Fibroblast of lung (primary cell): Measurements from ENCODE around the gene HECTD2. TPM values are rescaled to one million over a fixed set of nuclear protein-coding genes. Genes with fewer than 3 reads are reported as not detected.

Experiments
- DNase-seq, 2 donors: peaks; one replicate each; pipeline versions ENCODE4 v3.0.0 to v3.0.0-alpha.2; 2010; ENCODE audit warnings: low read depth in 2 of 2
- H2AFZ ChIP-seq: 2 replicates; pipeline ENCODE4 v1.5.1; 2012; ENCODE audit warnings: low read length, control low read depth, inconsistent platforms
- H3K27ac ChIP-seq: 2 replicates; pipeline ENCODE4 v1.5.1; 2011; ENCODE audit warnings: low read length, control low read depth; ENCODE audit not compliant: insufficient read depth
- H3K27me3 ChIP-seq: 2 replicates; pipeline ENCODE4 v1.5.1; 2011; ENCODE audit warnings: mild to moderate bottlenecking, low read length; ENCODE audit not compliant: control insufficient read depth, insufficient read depth
- H3K36me3 ChIP-seq: 2 replicates; pipeline ENCODE4 v1.5.1; 2011; ENCODE audit warnings: low read length; ENCODE audit not compliant: control insufficient read depth, insufficient read depth
- H3K4me1 ChIP-seq: 2 replicates; pipeline ENCODE4 v1.5.1; 2011; ENCODE audit warnings: low read length; ENCODE audit not compliant: control insufficient read depth, insufficient read depth; ENCODE audit errors: extremely low read depth
- H3K4me2 ChIP-seq: 2 replicates; pipeline ENCODE4 v1.5.1; 2011; ENCODE audit warnings: low read length, control low read depth; ENCODE audit not compliant: insufficient read depth; ENCODE audit errors: extremely low read depth
- H3K4me3 ChIP-seq, 4 experiments: fragments of 200-600 bp in 1 of 4; sonication (generic) in 1 of 4; replicated peaks in 1 of 4; 2 replicates each; pipeline ENCODE4 v1.5.1; 2011 to 2016; ENCODE audit warnings: low read length in 4 of 4, low read depth in 3 of 4, mild to moderate bottlenecking in 3 of 4, control low read depth in 2 of 4, inconsistent platforms in 1 of 4, mixed read lengths in 1 of 4; ENCODE audit not compliant: insufficient read depth in 1 of 4; ENCODE audit errors: control extremely low read depth in 1 of 4
- H3K79me2 ChIP-seq: 2 replicates; pipeline ENCODE4 v1.5.1; 2012; ENCODE audit warnings: mild to moderate bottlenecking, low read length, inconsistent platforms; ENCODE audit not compliant: control insufficient read depth, insufficient read depth
- H3K9ac ChIP-seq: 2 replicates; pipeline ENCODE4 v1.5.1; 2011; ENCODE audit warnings: mild to moderate bottlenecking, low read length, control low read depth; ENCODE audit not compliant: insufficient read depth
- H3K9me3 ChIP-seq: 2 replicates; pipeline ENCODE4 v1.5.1; 2012; ENCODE audit warnings: low read depth, low read length; ENCODE audit not compliant: control insufficient read depth, insufficient read depth
- H4K20me1 ChIP-seq: 2 replicates; pipeline ENCODE4 v1.5.1; 2011; ENCODE audit warnings: low read length; ENCODE audit not compliant: control insufficient read depth, insufficient read depth; ENCODE audit errors: extremely low read depth
- CTCF ChIP-seq, 2 donors: IDR thresholded peaks in 1 of 2; conservative IDR thresholded peaks in 1 of 2; 1 replicate in 1 of 2; 2 replicates in 1 of 2; pipeline ENCODE4 v1.5.1; 2011 to 2012; ENCODE audit warnings: low read length in 2 of 2, control low read depth in 1 of 2, inconsistent platforms in 1 of 2, low read depth in 1 of 2, mild to moderate bottlenecking in 1 of 2
- EZH2 ChIP-seq: IDR thresholded peaks from 2 replicates; pipeline ENCODE4 v1.5.1; 2012; ENCODE audit warnings: low read length, control low read depth, mild to moderate bottlenecking; ENCODE audit errors: missing control alignments
- polyA plus RNA-seq, 2 donors: library from polyadenylated mRNA; depleted of rRNA in 1 of 2; stranded (reverse) in 1 of 2; unstranded in 1 of 2; fragments of >200 nt; gene quantifications; 2 replicates each; pipeline ENCODE4 v1.2.1, GENCODE V29; 2011 to 2012; ENCODE audit warnings: missing spikeins in 1 of 2
- total RNA-seq: library from RNA; depleted of rRNA; stranded (reverse); fragments of >200 nt; gene quantifications from 2 replicates; pipeline ENCODE4 v1.2.1, GENCODE V29; 2014

HECTD2 gene
- total and polyA plus RNA-seq, 2 donors (not counting 1 experiment from before 2014, with no cell fraction given): 7.6 to 8.3 TPM

DNA sequence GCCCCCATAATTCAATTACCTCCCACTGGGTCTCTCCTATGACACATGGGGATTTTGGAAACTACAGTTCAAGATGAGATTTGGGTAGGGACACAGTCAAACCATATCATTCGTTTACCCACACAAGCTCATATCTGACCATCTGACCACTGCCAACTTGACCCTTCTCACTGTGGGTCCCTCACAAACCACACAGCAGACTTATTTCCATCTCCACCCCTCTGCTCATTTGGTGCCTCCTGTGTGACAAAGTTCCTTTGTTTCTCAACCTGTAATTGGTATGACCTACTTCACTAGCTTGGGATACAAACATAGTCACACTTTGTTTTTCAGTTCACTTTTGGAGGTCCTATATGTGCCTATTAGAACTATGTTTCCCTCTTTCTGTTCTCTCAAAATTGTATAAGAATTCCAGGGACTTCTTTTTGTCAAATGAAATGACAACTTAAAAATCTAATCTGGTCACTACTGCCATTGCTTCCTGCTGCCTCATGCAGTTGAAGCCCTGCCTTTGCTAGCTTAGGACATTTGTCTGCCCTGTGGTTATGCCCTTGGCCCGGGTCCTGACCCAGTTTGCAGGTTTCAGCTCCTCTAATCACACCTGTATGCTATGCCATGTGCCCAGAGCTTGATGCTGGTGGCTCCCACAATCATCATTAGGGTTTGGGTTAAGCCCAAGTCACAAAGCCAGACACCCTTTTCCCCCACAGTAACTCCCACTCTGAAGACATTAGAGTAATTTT, 152.9 kb downstream of the HECTD2 start:
- no peak for TF ChIP-seq EZH2
- no peak for TF ChIP-seq CTCF (conservative IDR thresholded peaks at IDR 0.05 in 1 of 2, IDR thresholded peaks at IDR 0.05 in 1 of 2; ENCODE audit: low read depth in 1 of 2, low read length in 2 of 2)
- Histone ChIP-seq H3K79me2 (no peaks in the 10 kb centered on the region), H3K4me1 (no peaks in the 10 kb centered on the region), H3K27ac (no peak overlapping the region), H3K27me3 (no peaks in the 10 kb centered on the region), H3K36me3 (no peaks in the 10 kb centered on the region), H2AFZ (no peak overlapping the region), H3K4me2 (no peak overlapping the region), H3K9me3 (no peaks in the 10 kb centered on the region), H4K20me1 (no peaks in the 10 kb centered on the region), H3K9ac (no peak overlapping the region), H3K4me3 (no peak overlapping the region)
- no peak for DNase-seq

- H3K9me3 ChIP-seq: no peaks in the 10 kb centered on the region
- no peak for DNase-seq
- H2AFZ ChIP-seq: no peak overlapping the region
- no peaks in the 10 kb centered on the region for H3K27me3 ChIP-seq
- no peaks in the 10 kb centered on the region for H3K36me3 ChIP-seq
- H3K4me2 ChIP-seq: no peak overlapping the region
- no peak for TF ChIP-seq EZH2
- no peak for TF ChIP-seq CTCF (conservative IDR thresholded peaks at IDR 0.05 in 1 of 2, IDR thresholded peaks at IDR 0.05 in 1 of 2; ENCODE audit: low read depth in 1 of 2, low read length in 2 of 2)
- no peaks in the 10 kb centered on the region for H3K4me1 ChIP-seq
- no peaks in the 10 kb centered on the region for H3K79me2 ChIP-seq
- H4K20me1 ChIP-seq: no peaks in the 10 kb centered on the region
- H3K4me3 ChIP-seq: no peak overlapping the region
- H3K27ac ChIP-seq: no peak overlapping the region
- no peak overlapping the region for H3K9ac ChIP-seq
Observed at GRCh38 chr10:91564026-91564425, 153.9 kb downstream of the HECTD2 start.

Other genes starting within 250 kb of the HECTD2 start
- 28.5 and 31.5 TPM in 2 replicates for gene PCGF5, start 189.7 kb upstream of the HECTD2 start, total RNA-seq
- 25.8 and 31.3 TPM in 2 replicates for gene PCGF5, start 189.7 kb upstream of the HECTD2 start, polyA plus RNA-seq
- gene PPP1R3C, start 222.7 kb downstream of the HECTD2 start, total RNA-seq: 94.5 and 125 TPM in 2 replicates
- gene PPP1R3C, start 222.7 kb downstream of the HECTD2 start, polyA plus RNA-seq: 25.0 and 67.8 TPM in 2 replicates